Astrocyte of the hippocampus (primary cell): ENCODE results near the gene ASPN.

Source experiments
- DNase-seq: peaks from one replicate; pipeline ENCODE4 v3.0.0; 2011; ENCODE audit warnings: low read depth, low spot score

ASPN gene

GRCh38 chr9:92506184-92506857, 24.0 kb upstream of the ASPN start:
- DNase-seq, result peak; percentile 90

DNA sequence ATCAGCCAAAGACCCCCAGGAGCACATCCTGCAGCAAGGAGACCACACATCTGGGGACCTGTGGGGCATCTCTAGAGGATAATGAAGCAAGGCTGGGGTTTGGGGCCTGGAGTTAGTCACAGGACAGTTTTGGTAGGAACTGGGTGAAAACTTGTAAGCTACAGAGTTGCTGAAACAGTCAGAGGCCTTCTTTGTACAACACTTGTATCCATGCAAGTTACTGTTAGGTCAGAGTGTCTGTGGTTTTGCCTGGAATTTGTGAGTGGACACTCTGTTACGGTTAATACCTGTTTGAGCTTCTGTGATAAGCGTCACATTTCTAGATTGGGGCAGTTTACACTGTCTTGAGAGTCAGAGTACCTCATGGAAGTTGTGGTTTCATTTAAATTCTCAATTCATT, 22.6 kb upstream of the ASPN start:
- DNase-seq, result peak; percentile 56

DNA sequence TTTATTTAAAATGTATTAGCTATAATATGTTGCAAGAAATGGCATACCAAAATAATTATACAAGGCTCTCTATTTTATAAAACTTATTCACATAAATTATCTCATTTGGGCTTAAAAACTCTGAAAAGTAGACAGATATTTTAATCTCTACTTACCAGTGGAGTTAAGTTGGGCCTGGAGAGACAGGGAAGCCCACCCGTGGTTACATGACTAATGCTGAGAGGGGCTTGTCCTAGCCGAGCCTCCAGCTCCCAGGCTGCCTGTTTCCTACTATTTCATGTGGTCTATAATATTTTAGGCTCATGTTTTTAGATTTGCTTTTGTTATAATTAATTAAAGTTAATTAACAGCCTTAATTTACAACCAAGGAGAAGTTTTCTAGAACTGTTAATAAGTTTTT, 20.9 kb upstream of the ASPN start:
- DNase-seq, result no peak

DNA sequence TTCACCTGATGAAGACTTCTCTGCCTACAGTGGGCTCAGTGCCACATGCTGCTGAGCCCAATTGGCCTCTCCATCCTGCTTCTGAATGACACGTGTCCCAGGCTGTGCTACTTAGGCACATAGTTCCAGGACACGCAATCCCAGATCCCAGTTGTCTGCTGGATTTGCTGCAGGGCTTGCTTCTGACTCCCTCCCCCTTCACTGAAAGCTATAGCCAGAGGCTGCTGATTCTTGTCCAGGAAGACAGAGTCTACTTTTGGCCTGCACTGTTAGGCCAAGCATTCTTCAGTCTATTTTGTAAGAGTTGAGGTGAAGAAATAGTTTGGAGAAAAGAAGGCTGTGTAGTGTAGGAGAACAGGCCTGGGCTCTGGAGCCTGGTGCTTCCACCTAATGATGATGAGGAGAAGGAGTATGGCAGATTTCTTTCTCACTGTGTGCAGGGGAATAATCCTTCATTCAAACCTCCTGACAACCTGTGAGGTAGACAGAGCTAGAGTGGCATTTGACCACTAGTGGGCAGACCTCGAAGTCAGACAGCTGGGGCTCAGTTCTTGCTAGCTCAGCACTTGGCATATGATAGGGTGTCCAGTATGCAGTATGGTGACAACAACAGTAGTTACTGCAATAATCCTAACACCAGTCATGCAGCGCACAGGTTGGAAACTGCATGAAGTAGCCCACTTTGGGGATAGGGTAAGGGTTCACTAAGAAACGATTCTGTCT, 19.5 kb upstream of the ASPN start:
- no peak for DNase-seq

GRCh38 chr9:92500725-92501124, 18.4 kb upstream of the ASPN start:
- DNase-seq, result no peak

- DNase-seq, result no peak
Observed at GRCh38 chr9:92499701-92500100, 17.4 kb upstream of the ASPN start.

- DNase-seq, result no peak
Observed at GRCh38 chr9:92496396-92497176, 14.3 kb upstream of the ASPN start.

DNA sequence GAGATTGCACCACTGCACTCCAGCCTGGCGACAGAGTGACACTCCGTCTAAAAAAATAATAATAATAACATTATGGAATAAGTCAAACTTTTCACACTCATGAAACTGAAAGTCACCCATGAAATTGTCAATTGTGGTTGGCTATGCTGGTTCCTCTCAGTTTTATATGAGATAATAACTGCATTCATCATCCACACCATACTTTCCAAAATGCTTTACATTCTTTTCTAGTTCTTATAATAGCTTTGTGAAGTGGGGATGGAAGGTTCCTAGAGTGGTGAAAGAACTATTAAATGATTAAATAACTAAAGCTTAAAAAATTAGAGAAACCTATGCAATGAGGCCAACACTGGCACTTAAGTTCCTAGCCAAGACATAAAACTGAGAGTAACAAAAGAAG, 12.6 kb upstream of the ASPN start:
- DNase-seq, result no peak

GRCh38 chr9:92493749-92494387, 11.6 kb upstream of the ASPN start:
- no peak for DNase-seq

DNA sequence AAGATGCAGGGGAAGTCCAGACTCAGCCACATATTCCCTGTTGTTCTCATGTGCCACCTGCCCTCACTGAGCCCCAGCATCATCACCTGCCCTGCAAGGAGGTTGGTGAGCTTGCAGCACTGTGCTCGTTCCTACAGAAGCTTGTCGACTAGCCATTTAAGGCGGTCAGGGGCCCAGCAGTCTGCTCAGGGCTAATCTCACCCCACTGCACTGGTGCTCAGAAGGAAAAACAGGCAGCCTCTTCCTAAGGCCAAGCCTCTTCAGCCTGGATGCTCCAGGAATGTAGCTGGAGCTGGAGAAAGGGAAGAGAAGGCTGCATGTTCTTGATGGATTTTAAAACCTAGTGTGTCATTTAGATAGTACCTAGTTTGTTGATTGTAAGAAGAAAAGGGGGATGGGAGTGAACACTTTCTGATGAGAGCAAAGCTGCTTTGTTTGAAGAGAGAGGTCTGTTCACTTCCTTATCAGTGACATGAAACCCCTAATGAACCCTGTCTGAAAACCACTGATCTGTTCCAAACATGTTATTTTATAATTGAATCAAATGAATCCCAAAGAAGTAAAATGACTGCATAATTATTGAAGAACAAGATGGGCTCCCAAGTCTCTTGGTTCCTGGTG, 10.6 kb upstream of the ASPN start:
- DNase-seq, result no peak

- peak; percentile 54 for DNase-seq
Observed at GRCh38 chr9:92488681-92489550, 6.6 kb upstream of the ASPN start.

DNA sequence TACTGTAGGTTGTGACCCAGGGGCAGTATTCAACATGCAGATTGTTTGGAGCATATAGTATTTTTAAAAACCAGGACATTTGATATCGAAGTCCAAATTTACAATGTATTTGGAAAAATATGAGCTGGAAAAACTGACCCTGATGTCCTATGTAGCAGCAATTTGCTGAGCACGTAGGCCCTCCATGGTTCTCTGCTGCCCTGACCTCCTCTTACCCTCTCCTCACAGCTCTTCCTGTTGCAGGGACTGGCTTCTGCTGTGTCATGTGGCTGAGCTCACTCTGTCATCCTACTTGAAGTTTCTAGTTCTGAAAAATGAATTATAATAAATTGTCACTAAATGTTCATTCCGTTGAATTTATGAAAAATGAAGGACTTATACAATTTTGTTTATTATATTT, 4.1 kb upstream of the ASPN start:
- no peak for DNase-seq

DNA sequence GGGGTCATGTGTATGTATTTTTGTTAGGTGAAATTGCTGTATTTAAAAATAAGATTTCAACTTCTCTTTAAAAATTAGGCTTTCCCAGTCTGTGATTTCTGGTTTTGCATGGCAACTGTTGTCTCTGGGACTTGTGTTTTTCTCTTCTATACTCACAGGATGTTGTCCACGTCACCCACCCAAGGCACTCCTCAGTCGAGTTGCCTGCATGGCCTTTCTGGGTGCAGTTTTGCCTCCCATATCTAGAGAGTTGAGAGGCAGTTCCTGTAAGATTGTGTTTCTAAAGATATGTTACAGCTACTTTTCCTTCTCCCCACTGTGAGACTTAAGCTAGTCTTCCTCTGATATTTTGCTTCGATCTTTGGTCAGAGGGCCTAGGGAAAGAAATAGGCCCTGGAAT, 2.3 kb upstream of the ASPN start:
- no peak for DNase-seq

DNA sequence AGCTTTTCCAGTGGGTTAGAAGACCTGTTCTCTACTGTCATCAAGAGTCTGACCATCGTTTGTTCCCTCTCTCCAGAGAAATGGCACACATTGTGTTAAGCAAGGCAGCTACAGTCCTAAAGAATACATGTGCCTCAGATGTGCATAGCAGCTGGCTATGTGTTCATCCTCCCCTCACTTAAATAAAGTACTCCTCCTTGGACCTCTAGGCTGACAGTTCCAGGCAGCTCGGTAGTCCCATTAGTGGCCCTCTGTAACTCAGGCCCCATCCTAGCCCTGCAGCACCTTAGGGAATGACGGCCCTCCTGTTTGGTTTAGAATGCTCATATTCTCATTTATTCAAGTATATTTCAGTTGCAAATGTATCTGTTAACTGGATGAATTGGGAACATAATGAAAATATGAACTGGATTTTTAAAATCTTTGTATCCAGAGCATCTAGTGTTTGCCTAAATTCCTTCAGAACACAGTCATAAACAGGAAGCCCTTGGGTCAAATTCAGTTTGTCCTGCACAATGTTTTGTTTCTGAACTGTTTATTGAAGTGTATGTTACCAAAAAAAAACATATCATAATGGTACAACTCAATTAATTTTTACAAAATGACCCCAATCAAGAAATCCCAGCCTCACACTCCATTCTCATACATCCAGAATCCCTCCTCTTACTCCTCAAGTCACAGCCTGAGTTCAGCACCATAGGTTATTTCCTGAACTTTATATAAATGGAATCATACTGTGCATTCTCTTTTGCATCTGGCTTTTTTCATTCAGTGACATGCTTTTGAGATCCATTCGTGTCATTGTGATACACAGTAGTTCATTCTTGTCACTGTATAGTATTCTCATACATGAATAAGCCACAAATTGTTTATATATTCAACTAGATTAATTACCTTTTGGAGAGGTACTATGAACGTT, 1.6 kb upstream of the ASPN start:
- DNase-seq, result no peak

DNA sequence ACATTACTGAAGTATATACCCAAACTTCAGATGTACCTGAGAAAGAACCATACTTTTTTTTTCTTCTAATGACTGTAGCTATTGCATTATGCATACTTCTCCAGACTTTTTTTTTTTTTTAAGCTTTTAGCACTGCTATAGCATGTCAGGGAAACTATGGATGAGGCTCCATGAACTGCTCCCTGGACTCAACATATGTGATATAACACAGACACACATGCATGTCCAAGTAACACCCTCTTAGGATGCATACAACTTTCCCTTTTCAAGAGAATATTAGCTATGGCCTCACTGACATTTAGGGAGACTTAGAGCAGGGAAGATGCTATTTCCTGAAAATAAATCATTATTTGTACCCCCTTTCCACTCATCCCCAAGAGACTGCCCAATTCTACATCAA, 499 bp upstream of the ASPN start:
- DNase-seq, result no peak

- DNase-seq, result peak; percentile 50
Observed at GRCh38 chr9:92480986-92481633, 1.2 kb downstream of the ASPN start.

- DNase-seq, result peak; percentile 30
Observed at GRCh38 chr9:92480291-92480771, 2.0 kb downstream of the ASPN start.

GRCh38 chr9:92479346-92479745, 3.0 kb downstream of the ASPN start:
- DNase-seq, result no peak

DNA sequence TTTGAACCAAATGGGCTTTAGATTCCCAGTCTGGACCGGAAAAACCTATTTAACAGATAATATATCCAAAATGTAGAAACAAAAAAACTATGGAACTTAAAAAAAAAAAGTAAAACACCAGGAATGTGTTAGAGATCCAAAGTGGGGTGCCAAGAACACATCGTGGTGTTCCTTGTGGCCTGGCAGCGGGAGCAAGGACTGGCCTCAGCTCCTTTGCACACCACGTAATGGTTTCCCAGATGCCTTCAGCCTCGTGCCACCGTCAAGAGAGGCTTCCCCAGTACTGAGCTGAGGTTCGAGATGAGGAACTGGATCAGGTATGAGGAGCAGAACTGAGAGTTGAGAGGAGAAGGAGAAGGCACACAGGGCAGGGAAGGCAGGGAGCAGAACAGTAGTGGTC, 3.5 kb downstream of the ASPN start:
- DNase-seq, result peak; percentile 52
